ENCODE measurements around the gene RTP1.

DNA sequence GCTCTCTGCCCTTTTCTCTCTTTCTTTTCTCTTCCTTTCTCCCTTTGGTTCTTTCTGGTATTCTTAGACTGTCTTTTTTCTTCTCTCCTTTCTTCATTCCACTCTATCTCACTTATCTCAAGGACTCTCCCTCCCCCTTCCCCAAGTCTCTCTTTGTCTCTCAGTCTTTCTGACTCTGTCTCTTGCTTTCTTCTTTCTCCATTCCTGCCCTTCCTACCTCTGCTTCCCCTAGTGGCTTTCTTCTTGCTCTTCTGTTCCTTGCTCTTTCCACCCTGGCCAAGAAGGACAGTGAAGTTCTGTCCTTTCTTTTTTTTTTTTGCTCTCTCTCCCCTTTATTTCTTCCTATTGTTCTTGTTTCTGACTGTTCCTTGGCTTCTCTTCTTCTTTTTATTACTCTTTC is 35.7 kb upstream of the RTP1 start:
- TF ChIP-seq CTCF (IDR thresholded peaks at IDR 0.05; ENCODE audit: low read depth, low read length, poor library complexity, severe bottlenecking) = no peak
- no peak for TF ChIP-seq EZH2phosphoT487 (IDR thresholded peaks at IDR 0.05; ENCODE audit: borderline replicate concordance, low read length)
